AG09319 (cell line): ENCODE results near the gene RFTN1.
"Not testable (repeated sequence)": the region's sequence is repeated elsewhere in the genome, so short reads cannot be mapped to it uniquely, and the experiment has no call there.

Experiments
- DNase-seq: peaks from one replicate; pipeline ENCODE4 v3.0.0-alpha.2; 2010; ENCODE audit warnings: low read depth; ENCODE audit errors: extremely low read depth
- CTCF ChIP-seq: IDR thresholded peaks from 2 replicates; pipeline ENCODE4 v1.5.1; 2011; ENCODE audit warnings: low read depth, mild to moderate bottlenecking, inconsistent platforms, low read length, moderate library complexity

Gene RFTN1

GRCh38 chr3:16313886-16314645 is 199.4 kb downstream of the RFTN1 start:
- no peak for TF ChIP-seq CTCF
- DNase-seq: no peak

GRCh38 chr3:16311960-16312451 is 201.5 kb downstream of the RFTN1 start:
- no peak for TF ChIP-seq CTCF
- no peak for DNase-seq

GRCh38 chr3:16310486-16310885 is 203.0 kb downstream of the RFTN1 start:
- DNase-seq: not testable (repeated sequence)

GRCh38 chr3:16309558-16309957 is 203.9 kb downstream of the RFTN1 start:
- TF ChIP-seq CTCF: no peak
- DNase-seq: no peak

GRCh38 chr3:16308727-16309126 is 204.8 kb downstream of the RFTN1 start:
- TF ChIP-seq CTCF: no peak
- DNase-seq: no peak

GRCh38 chr3:16307832-16308531 is 205.5 kb downstream of the RFTN1 start:
- TF ChIP-seq CTCF: no peak
- no peak for DNase-seq

- no peak for DNase-seq
- TF ChIP-seq CTCF: no peak
Measured at GRCh38 chr3:16305111-16305541, 208.4 kb downstream of the RFTN1 start.
